ENCODE data around the gene AFMID.

- TF ChIP-seq, protein P1, sequence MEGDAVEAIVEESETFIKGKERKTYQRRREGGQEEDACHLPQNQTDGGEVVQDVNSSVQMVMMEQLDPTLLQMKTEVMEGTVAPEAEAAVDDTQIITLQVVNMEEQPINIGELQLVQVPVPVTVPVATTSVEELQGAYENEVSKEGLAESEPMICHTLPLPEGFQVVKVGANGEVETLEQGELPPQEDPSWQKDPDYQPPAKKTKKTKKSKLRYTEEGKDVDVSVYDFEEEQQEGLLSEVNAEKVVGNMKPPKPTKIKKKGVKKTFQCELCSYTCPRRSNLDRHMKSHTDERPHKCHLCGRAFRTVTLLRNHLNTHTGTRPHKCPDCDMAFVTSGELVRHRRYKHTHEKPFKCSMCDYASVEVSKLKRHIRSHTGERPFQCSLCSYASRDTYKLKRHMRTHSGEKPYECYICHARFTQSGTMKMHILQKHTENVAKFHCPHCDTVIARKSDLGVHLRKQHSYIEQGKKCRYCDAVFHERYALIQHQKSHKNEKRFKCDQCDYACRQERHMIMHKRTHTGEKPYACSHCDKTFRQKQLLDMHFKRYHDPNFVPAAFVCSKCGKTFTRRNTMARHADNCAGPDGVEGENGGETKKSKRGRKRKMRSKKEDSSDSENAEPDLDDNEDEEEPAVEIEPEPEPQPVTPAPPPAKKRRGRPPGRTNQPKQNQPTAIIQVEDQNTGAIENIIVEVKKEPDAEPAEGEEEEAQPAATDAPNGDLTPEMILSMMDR (conservative IDR thresholded peaks at IDR 0.05; ENCODE audit: low read depth, low read length), result no peak
- TF ChIP-seq EZH2 (IDR thresholded peaks at IDR 0.05; ENCODE audit: borderline replicate concordance, low read depth, low read length, poor library complexity, severe bottlenecking), result no peak
Observed at GRCh38 chr17:78142119-78142861, 44.9 kb upstream of the AFMID start.
